HL-60 (cell line): ENCODE data around the gene INSM1.

ENCODE experiments used
- DNase-seq, 2 experiments: peaks; one replicate each; pipeline ENCODE4 v3.0.0-alpha.2; 2010 to 2020; ENCODE audit warnings: low read depth in 1 of 2, low spot score in 1 of 2
- H3K27ac ChIP-seq: fragments of 250-450 bp; sonication (Bioruptor Pico); replicated peaks from 2 replicates; pipeline ENCODE4 v1.5.1; 2020; ENCODE audit warnings: mild to moderate bottlenecking, moderate library complexity
- H3K27me3 ChIP-seq: fragments of 250-450 bp; sonication (Bioruptor Pico); 2 replicates; pipeline ENCODE4 v1.5.1; 2021; ENCODE audit warnings: mild to moderate bottlenecking, moderate library complexity; ENCODE audit not compliant: insufficient read depth, poor library complexity, severe bottlenecking
- H3K4me3 ChIP-seq: replicated peaks from 2 replicates; pipeline ENCODE4 v1.5.1; 2011; ENCODE audit warnings: mild to moderate bottlenecking, control low read depth, low read length; ENCODE audit not compliant: insufficient read depth
- CTCF ChIP-seq: IDR thresholded peaks from one replicate; pipeline ENCODE4 v1.5.1; 2011; ENCODE audit warnings: low read length, control low read depth, inconsistent platforms; ENCODE audit not compliant: insufficient read depth
- GABPA ChIP-seq: IDR thresholded peaks from 2 replicates; pipeline ENCODE4 v1.6.1; 2012; ENCODE audit warnings: low read depth
- POLR2AphosphoS5 ChIP-seq: IDR thresholded peaks from 2 replicates; pipeline ENCODE4 v1.6.1; 2012; ENCODE audit warnings: low read depth
- REST ChIP-seq: IDR thresholded peaks from 2 replicates; pipeline ENCODE4 v1.6.1; 2012; ENCODE audit warnings: low read depth; ENCODE audit not compliant: insufficient replicate concordance
- SPI1 ChIP-seq: IDR thresholded peaks from 2 replicates; pipeline ENCODE4 v1.6.1; 2012; ENCODE audit warnings: low read depth, mild to moderate bottlenecking, borderline replicate concordance

INSM1 gene

GRCh38 chr20:20398123-20398522, 30.2 kb downstream of the INSM1 start:
- no peak overlapping the region for H3K27ac ChIP-seq

GRCh38 chr20:20399531-20400500, 31.9 kb downstream of the INSM1 start:
- H3K4me3 ChIP-seq, result no peak overlapping the region
- H3K27me3 ChIP-seq, result no peaks in the 10 kb centered on the region
- H3K27ac ChIP-seq, result no peak overlapping the region
- TF ChIP-seq REST, result no peak
- TF ChIP-seq SPI1, result no peak
- TF ChIP-seq CTCF, result no peak
- no peak for TF ChIP-seq GABPA
- no peak for TF ChIP-seq POLR2AphosphoS5
- DNase-seq, result no peak

More at GRCh38 chr20:20398123-20398522, 30.2 kb downstream of the INSM1 start:
- H3K4me3 ChIP-seq, result no peak overlapping the region
- no peaks in the 10 kb centered on the region for H3K27me3 ChIP-seq
- DNase-seq, result no peak
- no peak for TF ChIP-seq GABPA
- TF ChIP-seq REST, result no peak
- no peak for TF ChIP-seq POLR2AphosphoS5
- no peak for TF ChIP-seq SPI1
- TF ChIP-seq CTCF, result no peak

- H3K4me3 ChIP-seq, result no peak overlapping the region
- no peaks in the 10 kb centered on the region for H3K27me3 ChIP-seq
- H3K27ac ChIP-seq, result no peak overlapping the region
- TF ChIP-seq CTCF (no peak), REST (no peak), POLR2AphosphoS5 (no peak), GABPA (no peak), SPI1 (no peak)
- DNase-seq, result no peak
Observed at GRCh38 chr20:20401991-20402390, 34.1 kb downstream of the INSM1 start.
